Endothelial cell (in vitro differentiated cells): ENCODE measurements around the gene TFCP2L1. TPM values are rescaled to one million over a fixed set of nuclear protein-coding genes. Genes with fewer than 3 reads are reported as not detected.
"Not testable (repeated sequence)": the region's sequence is repeated elsewhere in the genome, so short reads cannot be mapped to it uniquely, and the experiment has no call there.

Experiments used
- DNase-seq: peaks from one replicate; pipeline ENCODE4 v3.0.0; 2021; ENCODE audit warnings: low spot score
- H3K27ac Mint-ChIP-seq: one replicate; pipeline ENCODE4 v1.8.0; 2021; ENCODE audit warnings: mixed read lengths, inconsistent platforms; ENCODE audit not compliant: unreplicated experiment
- H3K27me3 Mint-ChIP-seq: one replicate; pipeline ENCODE4 v1.8.0; 2021; ENCODE audit warnings: mild to moderate bottlenecking, moderate library complexity, mixed read lengths, inconsistent platforms; ENCODE audit not compliant: unreplicated experiment
- H3K36me3 Mint-ChIP-seq: one replicate; pipeline ENCODE4 v1.8.0; 2021; ENCODE audit warnings: mild to moderate bottlenecking, low read depth, mixed read lengths, inconsistent platforms; ENCODE audit not compliant: unreplicated experiment
- H3K4me1 Mint-ChIP-seq: one replicate; pipeline ENCODE4 v1.8.0; 2021; ENCODE audit warnings: mild to moderate bottlenecking, mixed read lengths, inconsistent platforms; ENCODE audit not compliant: unreplicated experiment
- H3K4me3 Mint-ChIP-seq: one replicate; pipeline ENCODE4 v1.8.0; 2021; ENCODE audit warnings: mild to moderate bottlenecking, mixed read lengths, inconsistent platforms; ENCODE audit not compliant: unreplicated experiment
- H3K9me3 Mint-ChIP-seq: one replicate; pipeline ENCODE4 v1.8.0; 2021; ENCODE audit warnings: mixed read lengths, inconsistent platforms; ENCODE audit not compliant: unreplicated experiment
- CTCF ChIP-seq: fragments of 200-600 bp; sonication (generic); IDR thresholded peaks from one replicate; pipeline ENCODE4 v1.5.0; 2021; ENCODE audit warnings: antibody characterized with exemption; ENCODE audit not compliant: unreplicated experiment
- total RNA-seq: library from RNA; stranded (reverse); fragmentation: NEBNext Ultra II Directional; extraction: Animal tissue kit (Norgen Biotek cat#: 25700); gene quantifications from one replicate; pipeline ENCODE4 v1.2.1, GENCODE V29; 2021; ENCODE audit not compliant: unreplicated experiment

The TFCP2L1 gene
- total RNA-seq, 1 donor from 2014 or later, result 1.7 TPM

GRCh38 chr2:121279476-121280220 lies 5.4 kb downstream of the TFCP2L1 start:
- Mint-ChIP-seq H3K4me3 (no peak overlapping the region), H3K4me1 (peaks cover 8% of the 10 kb centered on the region), H3K36me3 (no peaks in the 10 kb centered on the region), H3K27ac (no peak overlapping the region), H3K27me3 (peaks cover 6% of the 10 kb centered on the region), H3K9me3 (no peaks in the 10 kb centered on the region)
- no peak for DNase-seq
- TF ChIP-seq CTCF, result no peak

GRCh38 chr2:121276341-121276740 lies 8.7 kb downstream of the TFCP2L1 start:
- DNase-seq, result no peak
- peaks cover 5% of the 10 kb centered on the region for H3K27me3 Mint-ChIP-seq
- H3K9me3 Mint-ChIP-seq, result no peaks in the 10 kb centered on the region
- no peaks in the 10 kb centered on the region for H3K36me3 Mint-ChIP-seq
- TF ChIP-seq CTCF, result no peak
- H3K4me1 Mint-ChIP-seq, result peaks cover 1% of the 10 kb centered on the region
- H3K4me3 Mint-ChIP-seq, result no peak overlapping the region
- no peak overlapping the region for H3K27ac Mint-ChIP-seq

- Mint-ChIP-seq H3K4me1 (no peaks in the 10 kb centered on the region), H3K27ac (no peak overlapping the region), H3K9me3 (no peaks in the 10 kb centered on the region), H3K36me3 (no peaks in the 10 kb centered on the region), H3K4me3 (no peak overlapping the region), H3K27me3 (peaks cover 5% of the 10 kb centered on the region)
- no peak for DNase-seq
- TF ChIP-seq CTCF, result no peak
These were observed 11.9 kb downstream of the TFCP2L1 start for GRCh38 chr2:121273116-121273515.

- no peaks in the 10 kb centered on the region for H3K36me3 Mint-ChIP-seq
- H3K4me3 Mint-ChIP-seq, result no peak overlapping the region
- H3K4me1 Mint-ChIP-seq, result no peaks in the 10 kb centered on the region
- TF ChIP-seq CTCF, result no peak
- H3K27ac Mint-ChIP-seq, result no peak overlapping the region
- peaks cover 5% of the 10 kb centered on the region for H3K27me3 Mint-ChIP-seq
- H3K9me3 Mint-ChIP-seq, result no peaks in the 10 kb centered on the region
- DNase-seq, result no peak
These were observed 12.4 kb downstream of the TFCP2L1 start for GRCh38 chr2:121272596-121272995.

- not testable (repeated sequence) for H3K27ac Mint-ChIP-seq, H3K9me3 Mint-ChIP-seq, H3K4me1 Mint-ChIP-seq, H3K4me3 Mint-ChIP-seq, DNase-seq, H3K27me3 Mint-ChIP-seq, H3K36me3 Mint-ChIP-seq
These were observed 15.6 kb downstream of the TFCP2L1 start for GRCh38 chr2:121269436-121269835.
